ENCODE data around the gene THRSP. TPM values are rescaled to one million over a fixed set of nuclear protein-coding genes. Genes with fewer than 3 reads are reported as not detected.
"Not testable (repeated sequence)": the region's sequence is repeated elsewhere in the genome, so short reads cannot be mapped to it uniquely, and the experiment has no call there.

THRSP gene
- total RNA-seq, 1 experiment from 2014 or later, result not detected

DNA sequence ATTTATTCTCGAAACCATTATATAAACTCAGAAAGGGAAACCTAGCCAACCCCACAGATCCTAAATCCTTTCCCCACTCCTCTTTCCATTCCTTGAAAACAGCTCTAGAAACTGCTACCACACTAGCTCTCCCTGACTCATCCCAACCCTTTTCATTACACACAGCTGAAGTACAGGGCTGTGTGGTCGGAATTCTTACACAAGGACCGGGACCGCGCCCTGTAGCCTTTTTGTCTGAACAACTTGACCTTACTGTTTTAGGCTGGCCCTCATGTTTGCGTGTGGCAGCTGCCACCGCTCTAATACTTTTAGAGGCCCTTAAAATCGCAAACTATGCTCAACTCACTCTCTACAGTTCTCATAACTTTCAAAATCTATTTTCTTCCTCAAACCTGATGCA lies 20.8 kb downstream of the THRSP start:
- not testable (repeated sequence) for H3K36me3 ChIP-seq; H3K4me3 ChIP-seq; H3K27ac ChIP-seq; H3K9me3 ChIP-seq (replicated peaks); DNase-seq; H3K4me1 ChIP-seq; H3K27me3 ChIP-seq

DNA sequence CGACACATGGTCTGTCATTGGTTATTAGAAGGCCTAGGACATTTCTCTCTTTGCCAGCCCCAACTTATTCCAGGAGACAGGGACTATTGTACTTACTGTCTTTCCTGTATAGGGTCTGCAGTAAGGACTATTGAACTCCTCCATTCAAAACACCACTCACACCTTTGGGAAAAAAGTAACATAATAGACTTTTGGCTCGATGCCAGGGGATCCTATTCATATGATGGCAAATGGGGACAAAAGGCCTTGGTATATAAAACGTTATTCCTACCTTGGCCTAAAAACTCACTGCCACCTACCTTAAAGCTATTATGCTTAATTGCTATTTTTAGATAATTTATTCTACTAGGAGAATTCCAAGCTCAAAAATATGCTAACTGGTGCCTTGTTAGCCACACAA lies 22.3 kb downstream of the THRSP start:
- Histone ChIP-seq H3K9me3 (replicated peaks) (no peaks in the 10 kb centered on the region), H3K36me3 (no peaks in the 10 kb centered on the region), H3K4me1 (no peaks in the 10 kb centered on the region), H3K4me3 (no peak overlapping the region), H3K27ac (no peak overlapping the region), H3K27me3 (no peaks in the 10 kb centered on the region)
- DNase-seq, result no peak

DNA sequence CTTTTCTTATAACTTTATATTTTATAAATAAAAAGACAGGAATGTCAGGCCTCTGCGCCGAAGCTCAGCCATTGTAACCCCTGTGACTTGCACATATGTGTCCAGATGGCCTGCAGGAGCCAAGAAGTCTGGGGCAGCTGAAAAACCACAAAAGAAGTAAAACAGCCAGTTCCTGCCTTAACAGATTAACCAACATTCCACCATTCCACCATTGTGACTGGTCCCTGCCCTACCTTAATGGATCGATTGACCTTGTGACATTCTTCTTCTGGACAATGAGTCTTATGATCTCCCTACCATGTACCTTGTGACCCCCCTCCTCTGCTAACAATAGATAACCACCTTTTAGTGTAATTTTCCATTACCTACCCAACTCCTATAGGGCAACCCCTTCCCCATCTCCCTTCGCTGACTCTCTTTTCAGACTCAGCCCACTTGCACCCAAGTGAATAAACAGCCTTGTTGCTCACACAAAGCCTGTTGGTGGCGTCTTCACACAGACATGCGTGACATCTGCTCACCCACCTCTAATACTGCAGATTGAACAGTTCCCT lies 22.9 kb downstream of the THRSP start:
- H3K9me3 ChIP-seq (replicated peaks); DNase-seq; H3K27me3 ChIP-seq; H3K27ac ChIP-seq; H3K36me3 ChIP-seq; H3K4me1 ChIP-seq; H3K4me3 ChIP-seq: not testable (repeated sequence)

DNA sequence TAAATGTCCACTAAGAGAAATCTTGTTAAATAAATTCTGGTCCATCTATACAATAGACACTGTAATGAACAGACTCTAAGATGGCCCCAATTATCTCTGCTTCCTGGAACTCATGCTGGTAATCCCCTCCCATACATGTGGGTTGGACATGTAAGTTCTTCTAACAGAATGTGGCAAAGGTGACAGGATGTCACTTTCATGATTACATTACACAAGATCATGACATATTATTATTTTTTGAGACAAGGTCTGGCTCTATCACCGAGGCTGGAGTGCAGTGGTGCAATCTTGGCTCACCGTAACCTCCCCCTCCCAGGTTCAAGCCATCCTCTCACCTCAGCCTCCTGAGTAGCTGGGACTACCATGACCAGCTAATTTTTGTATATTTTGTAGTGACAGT lies 30.6 kb downstream of the THRSP start:
- no peaks in the 10 kb centered on the region for H3K27me3 ChIP-seq
- no peaks in the 10 kb centered on the region for H3K4me1 ChIP-seq
- no peak overlapping the region for H3K4me3 ChIP-seq
- H3K27ac ChIP-seq, result no peak overlapping the region
- H3K36me3 ChIP-seq, result peaks cover 11% of the 10 kb centered on the region
- DNase-seq, result no peak
- H3K9me3 ChIP-seq (replicated peaks), result no peaks in the 10 kb centered on the region

DNA sequence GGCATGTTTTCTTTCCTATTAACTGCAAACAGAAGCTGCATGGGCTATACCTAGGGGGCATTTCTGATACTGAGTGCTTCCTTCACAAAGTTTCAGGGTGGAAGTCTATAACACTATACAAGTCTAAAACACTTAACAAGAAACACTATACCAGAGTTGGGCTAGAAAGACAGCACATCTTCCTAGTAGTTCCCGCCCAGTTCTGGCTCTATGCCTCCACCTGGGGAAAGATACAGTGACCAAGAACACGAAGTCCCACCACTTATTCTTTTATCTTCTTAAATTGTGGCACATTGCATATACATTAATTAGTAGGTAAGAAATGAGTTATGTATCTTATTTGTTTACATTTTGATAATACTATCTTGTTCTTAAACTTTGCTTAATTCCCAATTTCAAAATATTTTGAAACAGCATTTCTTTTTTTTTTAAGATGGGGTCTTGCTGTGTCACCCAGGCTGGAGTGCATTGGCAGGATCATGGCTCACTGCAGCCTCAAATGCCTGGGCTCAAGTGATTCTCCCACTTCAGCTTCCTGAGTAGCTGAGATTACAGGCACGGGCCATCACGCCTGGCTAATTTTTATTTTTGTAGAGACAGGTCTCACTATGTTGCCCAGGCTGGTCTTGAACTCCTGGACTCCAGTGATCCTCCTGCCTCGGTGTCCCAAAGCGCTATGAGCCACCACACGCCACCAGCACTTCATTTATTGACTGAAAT lies 34.2 kb downstream of the THRSP start:
- H3K4me3 ChIP-seq, result no peak overlapping the region
- H3K9me3 ChIP-seq (replicated peaks), result no peaks in the 10 kb centered on the region
- H3K27ac ChIP-seq, result no peak overlapping the region
- peaks cover 37% of the 10 kb centered on the region for H3K36me3 ChIP-seq
- no peak for DNase-seq
- H3K4me1 ChIP-seq, result no peaks in the 10 kb centered on the region
- no peaks in the 10 kb centered on the region for H3K27me3 ChIP-seq

DNA sequence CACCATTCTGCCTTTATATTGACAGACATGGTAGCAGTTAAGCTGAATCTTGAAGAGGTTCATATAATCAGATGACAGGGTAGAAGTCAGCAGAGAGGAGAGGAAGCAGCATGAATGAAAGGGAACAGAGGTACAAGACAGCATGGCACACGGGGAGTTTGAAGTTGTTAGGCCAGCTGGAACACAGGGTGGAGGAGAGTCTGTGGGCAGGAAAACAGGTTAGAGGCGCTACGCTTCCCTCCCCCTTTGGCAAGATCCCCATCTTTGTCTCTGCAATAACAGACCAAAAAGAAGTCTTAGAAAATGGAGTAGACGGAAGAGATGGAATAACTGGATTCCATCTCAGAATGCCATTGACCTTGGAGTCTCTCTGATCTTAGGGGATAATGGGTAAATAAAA lies 36.0 kb downstream of the THRSP start:
- DNase-seq, result no peak
- Histone ChIP-seq H3K4me3 (no peak overlapping the region), H3K36me3 (peaks cover 43% of the 10 kb centered on the region), H3K27ac (no peak overlapping the region), H3K4me1 (no peaks in the 10 kb centered on the region), H3K27me3 (no peaks in the 10 kb centered on the region), H3K9me3 (replicated peaks) (no peaks in the 10 kb centered on the region)

DNA sequence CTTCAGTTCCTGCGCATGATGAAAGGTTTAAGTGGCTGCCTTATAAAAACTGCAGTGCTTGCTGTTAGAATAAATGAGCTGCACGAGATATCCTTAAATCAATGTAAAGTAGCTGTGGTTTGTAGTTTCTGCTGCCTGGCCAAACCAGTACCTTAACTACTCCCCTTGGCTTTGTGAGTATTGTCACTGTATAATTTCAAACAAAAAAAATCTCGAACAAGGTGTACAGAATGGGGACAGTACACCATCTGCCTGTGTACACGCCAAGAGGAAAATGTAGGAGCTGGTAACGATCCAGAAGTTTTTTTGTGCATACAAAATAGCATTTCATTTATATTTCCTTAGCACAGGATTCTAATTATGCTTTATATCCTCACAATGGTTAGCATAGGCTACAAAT lies 36.6 kb downstream of the THRSP start:
- Histone ChIP-seq H3K36me3 (peaks cover 42% of the 10 kb centered on the region), H3K9me3 (replicated peaks) (no peaks in the 10 kb centered on the region), H3K4me3 (no peak overlapping the region), H3K27me3 (no peaks in the 10 kb centered on the region), H3K4me1 (no peaks in the 10 kb centered on the region), H3K27ac (no peak overlapping the region)
- DNase-seq, result no peak

DNA sequence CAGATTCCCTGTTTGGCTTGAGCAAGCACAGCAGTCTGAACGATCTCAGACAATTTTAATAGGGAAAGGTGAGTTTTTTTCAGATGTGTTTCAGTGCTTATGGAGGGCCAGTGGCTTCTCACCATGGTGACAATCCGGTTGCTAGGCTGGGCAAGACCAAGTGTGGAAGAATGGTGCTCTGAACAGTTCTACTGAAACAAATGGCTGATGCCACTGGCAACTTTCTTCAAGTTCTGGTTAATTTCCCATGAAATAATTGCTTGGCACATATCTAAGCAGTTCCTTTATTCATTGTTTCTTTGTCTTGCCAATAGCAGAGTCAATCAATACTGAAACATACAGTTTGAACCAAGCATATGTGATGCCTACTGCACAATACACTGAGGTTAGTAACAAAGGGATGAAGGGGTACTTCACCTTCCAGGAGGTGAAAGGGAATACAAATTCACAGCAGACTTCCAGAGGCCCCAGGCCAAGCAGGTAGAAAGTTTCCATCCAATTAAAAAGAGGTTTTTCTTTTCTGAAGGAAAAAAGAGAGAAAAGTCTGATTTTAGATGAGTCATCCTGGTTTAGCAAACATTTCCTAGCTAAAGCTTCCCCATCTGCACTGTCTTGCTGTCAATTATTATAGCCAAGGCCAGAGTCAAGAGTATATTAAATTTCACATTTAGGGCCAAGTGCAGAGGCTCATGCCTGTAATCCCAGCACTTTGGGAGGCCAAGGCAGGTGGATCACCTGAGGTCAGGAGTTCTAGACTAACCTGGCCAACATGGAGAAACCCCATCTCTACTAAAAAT lies 37.2 kb downstream of the THRSP start:
- Histone ChIP-seq H3K36me3 (peaks cover 43% of the 10 kb centered on the region), H3K27ac (no peak overlapping the region), H3K4me1 (no peaks in the 10 kb centered on the region), H3K4me3 (no peak overlapping the region), H3K27me3 (no peaks in the 10 kb centered on the region), H3K9me3 (replicated peaks) (no peaks in the 10 kb centered on the region)
- no peak for DNase-seq

DNA sequence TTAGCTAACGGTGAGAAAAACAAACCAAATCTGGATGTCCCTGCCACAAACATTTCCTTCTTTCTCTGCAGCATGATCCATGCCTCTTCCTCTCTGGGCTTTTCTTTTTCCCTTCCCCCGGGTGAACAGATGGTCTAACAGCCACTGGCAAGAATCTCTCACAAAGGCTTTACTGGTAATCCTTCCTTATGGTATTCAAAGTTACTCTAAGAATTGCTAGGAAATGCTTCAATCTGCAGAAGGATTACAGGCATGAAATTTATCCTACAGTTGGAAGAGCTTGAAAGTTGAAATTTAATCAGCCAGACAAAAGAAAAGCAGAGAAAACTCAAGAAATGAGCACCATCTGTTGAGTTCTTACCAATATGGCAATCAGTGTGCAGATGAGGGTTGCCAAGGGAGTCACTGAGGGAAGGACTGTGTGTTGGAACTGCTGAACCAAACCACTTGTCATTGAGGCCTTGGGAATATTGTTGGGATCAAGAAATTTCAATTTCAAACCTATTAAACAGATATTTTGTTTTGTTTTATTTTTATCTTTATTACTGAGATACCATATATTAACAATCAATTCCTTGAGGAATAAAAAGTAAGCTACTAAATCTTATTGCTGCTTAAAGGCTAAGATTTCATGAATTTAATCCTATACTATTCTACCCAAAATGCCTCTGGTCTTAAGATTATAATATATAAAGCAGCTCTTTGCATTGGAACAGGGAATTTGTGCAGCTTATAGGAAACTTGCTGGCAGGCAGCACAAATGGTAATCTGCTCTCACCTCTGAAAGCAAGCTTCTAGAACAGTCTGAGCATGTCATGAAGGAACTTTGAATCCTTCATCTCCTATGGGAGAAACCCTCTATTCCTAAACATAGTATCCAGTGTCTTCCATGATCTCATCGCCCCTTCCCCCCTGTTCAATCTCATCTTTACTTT lies 45.7 kb downstream of the THRSP start:
- H3K27ac ChIP-seq, result peak overlapping the region; percentile 19; the same call in 1 of the 2 replicates
- peaks cover 2% of the 10 kb centered on the region; the same call in 1 of the 2 replicates for H3K4me1 ChIP-seq
- H3K27me3 ChIP-seq, result no peaks in the 10 kb centered on the region
- no peaks in the 10 kb centered on the region for H3K9me3 ChIP-seq (replicated peaks)
- H3K36me3 ChIP-seq, result peaks cover 28% of the 10 kb centered on the region
- DNase-seq, result peak; percentile 32 to 66
- no peak overlapping the region for H3K4me3 ChIP-seq

DNA sequence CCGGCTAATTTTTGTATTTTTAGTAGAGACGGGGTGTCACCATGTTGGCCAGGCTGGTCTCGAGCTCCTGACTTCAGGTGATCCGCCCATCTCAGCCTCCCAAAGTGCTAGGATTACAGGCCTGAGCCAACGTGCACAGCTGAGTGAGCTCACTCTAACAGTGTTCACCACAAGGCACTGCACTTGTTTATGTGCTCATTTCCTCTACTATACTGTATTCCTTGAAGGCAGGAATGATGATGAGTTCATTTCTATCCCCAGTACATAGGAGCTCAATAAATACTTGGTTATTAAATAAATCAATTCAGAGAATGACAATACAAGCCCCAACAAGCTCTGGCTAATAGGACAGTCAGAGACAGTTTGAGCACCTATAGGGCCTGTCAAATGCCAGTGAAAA lies 46.7 kb downstream of the THRSP start:
- Histone ChIP-seq H3K27ac (no peak overlapping the region), H3K36me3 (peaks cover 25% of the 10 kb centered on the region), H3K4me3 (no peak overlapping the region), H3K27me3 (no peaks in the 10 kb centered on the region), H3K9me3 (replicated peaks) (no peaks in the 10 kb centered on the region), H3K4me1 (peaks cover 2% of the 10 kb centered on the region; the same call in 1 of the 2 replicates)
- no peak for DNase-seq

DNA sequence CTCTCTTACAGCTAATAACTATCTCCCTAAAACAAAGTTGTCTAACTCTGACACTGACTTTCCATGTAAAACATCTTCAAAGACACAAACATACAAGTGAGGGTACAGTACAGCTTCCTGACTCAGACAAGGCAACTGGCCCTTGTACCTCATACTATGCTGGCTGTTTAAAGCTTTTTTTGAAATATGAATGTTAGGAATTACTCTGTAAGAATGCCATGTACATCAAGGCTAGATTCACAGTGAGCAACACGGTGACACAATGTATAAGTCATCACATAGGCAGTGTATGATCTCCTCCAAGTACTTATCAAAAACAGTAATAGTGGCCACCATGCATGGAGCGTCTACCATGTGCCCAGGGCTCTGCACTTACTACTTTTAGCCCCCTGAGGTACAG lies 47.2 kb downstream of the THRSP start:
- no peaks in the 10 kb centered on the region for H3K27me3 ChIP-seq
- peaks cover 25% of the 10 kb centered on the region for H3K36me3 ChIP-seq
- no peak overlapping the region for H3K27ac ChIP-seq
- no peak for DNase-seq
- no peak overlapping the region for H3K4me3 ChIP-seq
- peaks cover 2% of the 10 kb centered on the region; the same call in 1 of the 2 replicates for H3K4me1 ChIP-seq
- H3K9me3 ChIP-seq (replicated peaks), result no peaks in the 10 kb centered on the region

DNA sequence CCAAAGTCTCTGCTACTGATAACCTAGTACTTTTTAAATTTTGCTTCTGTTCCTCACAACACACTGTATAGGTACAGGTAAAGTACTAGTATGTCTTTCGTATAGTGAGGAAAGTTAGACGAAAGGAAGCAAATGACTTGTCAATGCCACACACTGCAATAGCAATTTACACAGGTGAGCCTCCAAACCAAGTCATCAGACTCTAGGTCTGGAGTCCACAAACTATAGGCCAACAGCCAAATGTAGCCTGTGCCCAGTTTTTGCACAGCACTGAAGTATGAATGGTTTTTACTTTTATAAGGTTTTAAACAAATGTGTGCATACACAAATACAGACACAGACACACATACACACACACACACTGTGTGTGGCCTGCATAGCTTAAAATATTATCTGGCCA lies 47.6 kb downstream of the THRSP start:
- Histone ChIP-seq H3K27me3 (no peaks in the 10 kb centered on the region), H3K27ac (no peak overlapping the region), H3K9me3 (replicated peaks) (no peaks in the 10 kb centered on the region), H3K4me3 (no peak overlapping the region), H3K4me1 (peaks cover 2% of the 10 kb centered on the region; the same call in 1 of the 2 replicates), H3K36me3 (peaks cover 25% of the 10 kb centered on the region)
- no peak for DNase-seq

DNA sequence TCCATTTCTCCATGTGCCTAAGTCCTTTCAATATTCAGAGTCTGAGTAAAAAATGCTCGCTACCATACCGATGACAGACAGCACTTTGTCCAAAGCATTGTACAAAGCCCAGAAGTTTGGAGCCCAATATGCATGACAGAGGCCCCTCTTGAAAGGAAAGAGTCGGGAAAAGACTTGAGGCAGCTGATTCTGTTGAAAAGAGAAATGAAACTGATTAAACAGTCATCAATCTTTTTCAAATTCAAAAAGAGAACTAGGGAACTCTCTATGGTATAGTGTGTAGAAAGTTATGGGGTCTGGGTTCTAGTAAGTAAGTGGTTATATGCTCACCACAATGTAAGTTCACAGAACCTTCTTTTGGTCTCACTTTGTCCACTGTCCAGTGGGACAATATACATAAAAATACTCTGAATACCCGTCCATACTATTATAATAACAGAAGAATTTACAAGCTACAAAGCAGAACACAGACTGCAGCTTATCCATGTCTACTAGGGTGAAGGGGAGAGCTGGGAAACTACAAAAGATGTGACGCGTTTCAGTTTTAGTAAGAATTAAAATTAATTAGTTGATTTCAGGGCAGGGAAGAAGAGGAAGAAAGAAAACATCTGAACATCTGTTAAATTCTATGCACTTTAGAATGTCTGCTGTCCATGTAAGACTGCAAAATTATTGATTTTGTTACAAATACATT lies 49.1 kb downstream of the THRSP start:
- no peak overlapping the region for H3K4me3 ChIP-seq

More for the DNA sequence above, 49.1 kb downstream of the THRSP start:
- Histone ChIP-seq H3K9me3 (replicated peaks) (no peaks in the 10 kb centered on the region), H3K27me3 (no peaks in the 10 kb centered on the region), H3K4me1 (peaks cover 2% of the 10 kb centered on the region; the same call in 1 of the 2 replicates), H3K36me3 (peaks cover 29% of the 10 kb centered on the region), H3K27ac (no peak overlapping the region)
- DNase-seq, result no peak

All from SJCRH30 (cell line).